ENCODE data around the gene FBXL22.
A peak's percentile ranks its signal among the peaks of the same experiment; 100 is the strongest.

- no peak for TF ChIP-seq USF2 (IDR thresholded peaks at IDR 0.05; ENCODE audit: low read depth, low read length)
- TF ChIP-seq CTCF (conservative IDR thresholded peaks at IDR 0.05; ENCODE audit: low read depth, low read length) = no peak
- TF ChIP-seq POLR2A (IDR thresholded peaks at IDR 0.05; ENCODE audit: low read depth, low read length) = peak; percentile 28; the same call in 1 of the 2 replicates
- peak; percentile 83 for TF ChIP-seq BHLHE40 (IDR thresholded peaks at IDR 0.05; ENCODE audit: low read depth, low read length)
- peak; percentile 3 for TF ChIP-seq RCOR1 (IDR thresholded peaks at IDR 0.05; ENCODE audit: insufficient replicate concordance, low read length)
- no peak for TF ChIP-seq RAD21 (IDR thresholded peaks at IDR 0.05; ENCODE audit: low read length)
- no peak for TF ChIP-seq FOS (IDR thresholded peaks at IDR 0.05; ENCODE audit: low read depth, low read length)
- TF ChIP-seq CEBPB (IDR thresholded peaks at IDR 0.05; ENCODE audit: low read depth, low read length) = no peak
- no peak for TF ChIP-seq MAFK (IDR thresholded peaks at IDR 0.05; ENCODE audit: low read depth, low read length)
- no peak for TF ChIP-seq CHD1 (IDR thresholded peaks at IDR 0.05; ENCODE audit: low read depth, low read length)
Measured at GRCh38 chr15:63601026-63601703, 4.0 kb downstream of the FBXL22 start.

Measured in IMR-90 (cell line).